ENCODE results near the gene TBC1D2.

TBC1D2 gene

DNA sequence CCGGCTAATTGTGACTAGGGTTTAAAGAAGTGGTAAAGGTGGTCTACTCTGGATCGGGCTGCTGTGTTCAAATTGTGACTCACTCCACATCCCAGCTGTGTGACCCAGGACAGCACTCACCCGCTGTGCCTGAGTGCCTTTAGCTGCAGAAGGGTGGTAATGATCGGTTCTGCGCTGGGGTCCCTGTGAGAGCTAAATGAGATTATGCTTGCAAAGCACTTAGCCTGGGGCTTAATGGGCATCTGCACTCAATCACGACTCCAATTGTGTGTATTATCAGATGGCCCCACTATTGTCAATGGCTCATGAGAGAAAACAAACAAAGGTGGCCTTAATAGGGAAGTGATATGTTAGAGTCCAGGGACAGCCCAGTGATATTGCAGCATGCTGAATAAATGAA is 25.1 kb upstream of the TBC1D2 start:
- Histone ChIP-seq H3K79me2 (ENCODE audit: insufficient read depth, low read length) (no peaks in the 10 kb centered on the region), H3K27me3 (ENCODE audit: insufficient read depth, low read length, poor library complexity) (peaks cover 23% of the 10 kb centered on the region), H3K36me3 (ENCODE audit: insufficient read depth, low read length) (no peaks in the 10 kb centered on the region), H3K9ac (ENCODE audit: low read depth, low read length) (no peak overlapping the region), H4K20me1 (ENCODE audit: insufficient read depth, low read length) (no peaks in the 10 kb centered on the region), H3K27ac (ENCODE audit: low read length) (no peak overlapping the region), H3K4me2 (ENCODE audit: insufficient read depth, low read length) (no peak overlapping the region), H3K4me3 (ENCODE audit: low read depth in 1 of 2, low read length in 2 of 2) (no peak overlapping the region), H2AFZ (ENCODE audit: low read depth, low read length) (no peak overlapping the region), H3K4me1 (ENCODE audit: insufficient read depth, low read length) (no peaks in the 10 kb centered on the region), H3K9me3 (ENCODE audit: insufficient read depth, low read length, severe bottlenecking) (no peaks in the 10 kb centered on the region)
- ATAC-seq (ENCODE audit: insufficient read depth, low read depth) (no peak), DNase-seq (no peak)
- no peak for TF ChIP-seq EZH2 (IDR thresholded peaks at IDR 0.05; ENCODE audit: borderline replicate concordance, low read depth, low read length, severe bottlenecking)
- TF ChIP-seq, protein P1, sequence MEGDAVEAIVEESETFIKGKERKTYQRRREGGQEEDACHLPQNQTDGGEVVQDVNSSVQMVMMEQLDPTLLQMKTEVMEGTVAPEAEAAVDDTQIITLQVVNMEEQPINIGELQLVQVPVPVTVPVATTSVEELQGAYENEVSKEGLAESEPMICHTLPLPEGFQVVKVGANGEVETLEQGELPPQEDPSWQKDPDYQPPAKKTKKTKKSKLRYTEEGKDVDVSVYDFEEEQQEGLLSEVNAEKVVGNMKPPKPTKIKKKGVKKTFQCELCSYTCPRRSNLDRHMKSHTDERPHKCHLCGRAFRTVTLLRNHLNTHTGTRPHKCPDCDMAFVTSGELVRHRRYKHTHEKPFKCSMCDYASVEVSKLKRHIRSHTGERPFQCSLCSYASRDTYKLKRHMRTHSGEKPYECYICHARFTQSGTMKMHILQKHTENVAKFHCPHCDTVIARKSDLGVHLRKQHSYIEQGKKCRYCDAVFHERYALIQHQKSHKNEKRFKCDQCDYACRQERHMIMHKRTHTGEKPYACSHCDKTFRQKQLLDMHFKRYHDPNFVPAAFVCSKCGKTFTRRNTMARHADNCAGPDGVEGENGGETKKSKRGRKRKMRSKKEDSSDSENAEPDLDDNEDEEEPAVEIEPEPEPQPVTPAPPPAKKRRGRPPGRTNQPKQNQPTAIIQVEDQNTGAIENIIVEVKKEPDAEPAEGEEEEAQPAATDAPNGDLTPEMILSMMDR (IDR thresholded peaks at IDR 0.05; ENCODE audit: borderline replicate concordance, extremely low read depth, low read length, poor library complexity, severe bottlenecking): no peak

DNA sequence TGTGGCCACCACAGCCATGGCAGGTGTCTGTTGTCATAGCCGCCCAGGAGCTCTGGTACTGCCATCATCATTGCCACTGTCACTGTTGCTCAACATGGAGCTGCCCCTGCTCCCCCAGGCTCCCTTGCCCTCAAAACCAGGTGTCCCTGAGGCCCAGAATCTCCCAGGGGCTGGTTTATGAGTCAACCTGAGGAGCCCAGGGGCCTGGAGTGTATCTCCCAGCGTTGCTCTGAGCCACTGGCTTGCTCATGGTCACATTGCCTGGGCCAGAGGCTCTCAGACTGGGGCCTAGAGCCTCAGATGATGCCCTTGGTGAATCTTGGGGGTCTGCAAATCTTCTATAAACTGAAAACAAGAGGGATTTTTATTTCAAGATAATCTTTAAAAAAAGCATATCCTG is 24.7 kb upstream of the TBC1D2 start:
- H3K79me2 ChIP-seq (ENCODE audit: insufficient read depth, low read length): no peaks in the 10 kb centered on the region
- H3K4me3 ChIP-seq (ENCODE audit: low read depth in 1 of 2, low read length in 2 of 2): no peak overlapping the region
- no peak for TF ChIP-seq EZH2 (IDR thresholded peaks at IDR 0.05; ENCODE audit: borderline replicate concordance, low read depth, low read length, severe bottlenecking)
- TF ChIP-seq, protein P1 (IDR thresholded peaks at IDR 0.05; ENCODE audit: borderline replicate concordance, extremely low read depth, low read length, poor library complexity, severe bottlenecking): no peak
- DNase-seq: no peak
- H4K20me1 ChIP-seq (ENCODE audit: insufficient read depth, low read length): no peaks in the 10 kb centered on the region
- no peak overlapping the region for H3K4me2 ChIP-seq (ENCODE audit: insufficient read depth, low read length)
- peaks cover 19% of the 10 kb centered on the region for H3K27me3 ChIP-seq (ENCODE audit: insufficient read depth, low read length, poor library complexity)
- H3K9ac ChIP-seq (ENCODE audit: low read depth, low read length): no peak overlapping the region
- ATAC-seq (ENCODE audit: insufficient read depth, low read depth): no peak
- no peaks in the 10 kb centered on the region for H3K4me1 ChIP-seq (ENCODE audit: insufficient read depth, low read length)
- H3K9me3 ChIP-seq (ENCODE audit: insufficient read depth, low read length, severe bottlenecking): no peaks in the 10 kb centered on the region
- no peak overlapping the region for H2AFZ ChIP-seq (ENCODE audit: low read depth, low read length)
- H3K36me3 ChIP-seq (ENCODE audit: insufficient read depth, low read length): no peaks in the 10 kb centered on the region
- H3K27ac ChIP-seq (ENCODE audit: low read length): no peak overlapping the region

DNA sequence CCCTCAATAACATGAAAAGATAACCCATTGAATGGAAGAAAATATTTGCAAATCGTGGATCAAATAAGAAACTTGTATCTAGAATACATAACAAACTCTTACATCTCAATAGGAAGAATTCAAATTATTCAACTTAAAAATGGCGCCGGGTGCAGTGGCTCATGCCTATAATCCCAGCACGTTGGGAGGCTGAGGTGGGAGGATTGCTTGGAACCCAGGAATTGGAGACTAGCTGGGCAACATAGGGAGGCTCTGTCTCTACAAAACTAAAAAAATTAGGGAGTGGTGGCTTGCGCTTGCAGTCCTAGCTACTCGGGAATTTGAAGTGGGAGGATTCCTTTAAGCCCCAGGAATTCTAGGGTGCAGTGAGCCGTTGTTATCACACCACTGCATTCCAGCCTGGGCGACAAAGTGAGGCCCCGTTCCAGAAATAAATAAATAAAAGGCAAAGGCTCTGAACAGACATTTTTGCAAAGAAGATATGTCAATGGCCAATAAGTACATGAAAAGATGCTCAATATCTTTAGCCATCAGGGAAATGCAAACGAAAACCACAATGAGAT is 21.5 kb upstream of the TBC1D2 start:
- Histone ChIP-seq H3K9ac (ENCODE audit: low read depth, low read length) (no peak overlapping the region), H3K9me3 (ENCODE audit: insufficient read depth, low read length, severe bottlenecking) (no peaks in the 10 kb centered on the region), H3K4me1 (ENCODE audit: insufficient read depth, low read length) (no peaks in the 10 kb centered on the region), H3K4me3 (ENCODE audit: low read depth in 1 of 2, low read length in 2 of 2) (no peak overlapping the region), H3K79me2 (ENCODE audit: insufficient read depth, low read length) (no peaks in the 10 kb centered on the region), H3K4me2 (ENCODE audit: insufficient read depth, low read length) (no peak overlapping the region), H3K27ac (ENCODE audit: low read length) (no peak overlapping the region), H2AFZ (ENCODE audit: low read depth, low read length) (no peak overlapping the region), H4K20me1 (ENCODE audit: insufficient read depth, low read length) (no peaks in the 10 kb centered on the region), H3K27me3 (ENCODE audit: insufficient read depth, low read length, poor library complexity) (peaks cover 14% of the 10 kb centered on the region), H3K36me3 (ENCODE audit: insufficient read depth, low read length) (no peaks in the 10 kb centered on the region)
- DNase-seq (no peak), ATAC-seq (ENCODE audit: insufficient read depth, low read depth) (no peak)
- TF ChIP-seq, protein P1 (IDR thresholded peaks at IDR 0.05; ENCODE audit: borderline replicate concordance, extremely low read depth, low read length, poor library complexity, severe bottlenecking): no peak
- no peak for TF ChIP-seq EZH2 (IDR thresholded peaks at IDR 0.05; ENCODE audit: borderline replicate concordance, low read depth, low read length, severe bottlenecking)

DNA sequence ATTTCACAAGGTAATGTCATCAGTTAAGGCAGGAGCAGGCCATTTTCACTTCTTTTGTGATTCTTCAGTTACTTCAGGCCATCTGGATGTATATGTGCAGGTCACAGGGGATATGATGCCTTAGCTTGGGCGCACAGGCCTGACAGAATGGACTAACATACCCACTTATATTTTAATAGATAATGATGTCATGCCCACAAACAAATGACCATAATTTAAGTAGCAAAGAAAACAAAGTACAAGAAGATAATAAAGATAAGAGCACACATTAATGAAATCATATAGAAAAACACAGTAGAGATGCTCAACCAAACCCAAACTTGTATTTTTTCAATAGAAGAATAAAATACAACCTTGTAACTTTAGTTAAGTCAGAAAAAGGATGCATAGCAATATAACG is 19.7 kb upstream of the TBC1D2 start:
- no peak overlapping the region for H2AFZ ChIP-seq (ENCODE audit: low read depth, low read length)
- H3K9me3 ChIP-seq (ENCODE audit: insufficient read depth, low read length, severe bottlenecking): no peaks in the 10 kb centered on the region
- no peaks in the 10 kb centered on the region for H4K20me1 ChIP-seq (ENCODE audit: insufficient read depth, low read length)
- no peak for ATAC-seq (ENCODE audit: insufficient read depth, low read depth)
- H3K79me2 ChIP-seq (ENCODE audit: insufficient read depth, low read length): no peaks in the 10 kb centered on the region
- H3K4me3 ChIP-seq (ENCODE audit: low read depth in 1 of 2, low read length in 2 of 2): no peak overlapping the region
- TF ChIP-seq EZH2 (IDR thresholded peaks at IDR 0.05; ENCODE audit: borderline replicate concordance, low read depth, low read length, severe bottlenecking): no peak
- TF ChIP-seq, protein P1 (IDR thresholded peaks at IDR 0.05; ENCODE audit: borderline replicate concordance, extremely low read depth, low read length, poor library complexity, severe bottlenecking): no peak
- no peak for DNase-seq
- no peaks in the 10 kb centered on the region for H3K36me3 ChIP-seq (ENCODE audit: insufficient read depth, low read length)
- H3K27me3 ChIP-seq (ENCODE audit: insufficient read depth, low read length, poor library complexity): peaks cover 11% of the 10 kb centered on the region
- no peak overlapping the region for H3K4me2 ChIP-seq (ENCODE audit: insufficient read depth, low read length)
- no peak overlapping the region for H3K9ac ChIP-seq (ENCODE audit: low read depth, low read length)
- no peaks in the 10 kb centered on the region for H3K4me1 ChIP-seq (ENCODE audit: insufficient read depth, low read length)
- no peak overlapping the region for H3K27ac ChIP-seq (ENCODE audit: low read length)
